HuH-7.5 (cell line): ENCODE measurements around the gene HOXD10.

Source experiments
- DNase-seq: peaks from one replicate; pipeline ENCODE4 v3.0.0; 2011; ENCODE audit warnings: low spot score

Gene HOXD10

DNA sequence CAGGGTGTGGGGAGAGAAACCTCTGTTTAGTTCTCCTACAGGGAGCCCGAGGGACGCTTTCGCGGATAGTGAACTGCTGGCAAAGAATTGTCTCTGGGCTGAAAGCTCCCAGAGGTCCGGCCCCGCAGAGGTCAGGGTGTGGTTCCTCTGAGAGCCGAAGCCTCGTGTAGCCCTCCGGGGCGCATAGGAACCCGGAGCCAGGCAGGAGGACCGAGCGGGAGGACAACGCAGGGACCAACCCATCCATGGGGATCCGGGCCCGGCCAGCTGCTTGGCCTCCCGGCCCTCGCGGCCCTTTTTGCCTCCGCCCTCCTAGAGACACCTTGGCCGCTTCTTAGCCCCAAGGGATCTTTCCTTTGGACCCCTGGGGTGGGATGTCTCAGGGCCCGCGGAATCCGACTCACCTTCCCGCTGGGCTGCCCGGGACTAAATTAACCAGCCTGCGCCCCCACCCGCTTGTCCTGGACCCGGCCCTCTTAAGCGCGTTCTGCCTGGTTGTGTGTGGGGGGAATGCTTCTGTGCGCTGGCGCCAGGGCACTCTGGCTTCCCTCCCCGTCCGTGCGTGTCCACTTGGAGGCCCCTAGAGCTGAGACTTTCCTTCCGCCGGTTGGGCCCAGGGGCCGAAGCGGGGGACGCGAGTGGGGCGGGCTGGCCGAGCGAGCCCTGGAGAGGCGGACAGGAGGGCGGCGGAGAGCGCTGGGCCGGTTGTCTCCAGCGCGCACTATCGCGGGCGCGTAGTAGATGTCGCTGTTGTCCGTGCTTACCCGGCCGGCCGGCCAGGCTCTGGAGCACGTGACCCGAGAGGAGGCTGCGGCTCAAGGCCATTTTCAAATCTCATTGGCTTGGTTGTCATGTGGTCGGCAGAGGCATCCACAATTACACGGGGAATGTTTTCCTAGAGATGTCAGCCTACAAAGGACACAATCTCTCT lies at the start of gene HOXD10:
Gene HOXD10 (plus strand): TSS at position 896 of the 931 bp plus-strand sequence. CDS start 56 bp downstream, outside the sequence.
- peak; percentile 94 for DNase-seq

DNA sequence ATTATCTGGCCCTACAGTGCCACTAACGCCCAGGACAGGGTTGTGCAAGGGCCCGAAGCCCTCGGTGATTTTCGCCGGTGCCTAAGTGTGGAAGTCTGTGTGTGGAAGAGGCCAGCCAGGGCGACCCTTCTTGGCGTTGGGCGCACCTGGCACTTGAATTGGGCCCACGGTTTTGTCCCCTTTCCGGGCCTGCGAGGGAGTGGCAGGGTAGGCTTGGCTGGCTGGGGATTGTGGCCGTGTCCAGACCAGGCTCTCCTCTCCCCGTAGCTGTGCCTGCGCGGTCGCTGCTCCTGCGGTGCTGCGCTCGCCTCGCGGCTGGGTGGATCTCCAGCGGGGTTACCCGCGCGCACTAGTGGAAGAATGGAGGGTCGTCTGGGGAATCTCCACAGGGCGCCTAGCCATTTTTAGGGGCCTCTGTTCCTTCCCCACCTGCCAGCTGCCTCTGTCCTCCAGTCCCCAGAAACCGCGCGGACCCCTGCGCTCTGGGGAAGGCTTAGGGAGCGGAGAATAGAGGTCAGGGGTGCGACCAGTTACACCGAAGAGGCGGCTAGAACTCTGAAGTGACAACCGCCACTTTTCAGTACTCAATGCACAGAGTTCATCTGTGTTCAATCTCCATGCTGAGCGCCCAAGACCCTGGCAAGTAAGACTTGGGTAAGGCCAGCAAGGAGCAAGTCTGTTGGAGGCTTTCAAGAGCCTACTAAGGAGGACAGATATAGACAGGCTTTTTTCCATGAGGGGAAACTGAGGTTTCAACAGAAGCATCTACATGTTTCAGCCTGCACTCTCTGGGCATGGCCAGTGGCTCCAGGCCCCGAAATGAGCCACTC lies 48.8 kb upstream of the HOXD10 start:
- DNase-seq, result no peak

DNA sequence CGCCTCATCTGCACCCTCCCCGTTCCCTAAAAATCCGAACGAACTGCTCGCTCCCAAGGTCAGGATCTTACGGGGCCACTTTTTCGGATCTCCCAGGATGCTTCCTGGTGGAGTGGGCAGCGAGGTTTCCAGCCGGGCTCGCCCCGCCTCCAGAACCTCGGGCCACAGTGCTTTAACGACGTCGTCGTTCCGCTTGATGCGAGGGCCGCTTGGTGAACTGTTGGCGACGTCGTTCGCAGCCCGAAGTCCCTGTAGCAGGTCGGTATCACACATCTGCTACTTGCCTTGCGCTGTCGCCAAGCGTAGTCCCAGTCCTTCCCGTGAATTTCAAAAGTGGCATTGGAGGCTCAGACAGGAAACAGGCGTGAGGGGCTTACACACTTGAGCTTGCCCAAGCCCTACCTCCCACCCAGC lies 48.2 kb upstream of the HOXD10 start:
- no peak for DNase-seq

DNA sequence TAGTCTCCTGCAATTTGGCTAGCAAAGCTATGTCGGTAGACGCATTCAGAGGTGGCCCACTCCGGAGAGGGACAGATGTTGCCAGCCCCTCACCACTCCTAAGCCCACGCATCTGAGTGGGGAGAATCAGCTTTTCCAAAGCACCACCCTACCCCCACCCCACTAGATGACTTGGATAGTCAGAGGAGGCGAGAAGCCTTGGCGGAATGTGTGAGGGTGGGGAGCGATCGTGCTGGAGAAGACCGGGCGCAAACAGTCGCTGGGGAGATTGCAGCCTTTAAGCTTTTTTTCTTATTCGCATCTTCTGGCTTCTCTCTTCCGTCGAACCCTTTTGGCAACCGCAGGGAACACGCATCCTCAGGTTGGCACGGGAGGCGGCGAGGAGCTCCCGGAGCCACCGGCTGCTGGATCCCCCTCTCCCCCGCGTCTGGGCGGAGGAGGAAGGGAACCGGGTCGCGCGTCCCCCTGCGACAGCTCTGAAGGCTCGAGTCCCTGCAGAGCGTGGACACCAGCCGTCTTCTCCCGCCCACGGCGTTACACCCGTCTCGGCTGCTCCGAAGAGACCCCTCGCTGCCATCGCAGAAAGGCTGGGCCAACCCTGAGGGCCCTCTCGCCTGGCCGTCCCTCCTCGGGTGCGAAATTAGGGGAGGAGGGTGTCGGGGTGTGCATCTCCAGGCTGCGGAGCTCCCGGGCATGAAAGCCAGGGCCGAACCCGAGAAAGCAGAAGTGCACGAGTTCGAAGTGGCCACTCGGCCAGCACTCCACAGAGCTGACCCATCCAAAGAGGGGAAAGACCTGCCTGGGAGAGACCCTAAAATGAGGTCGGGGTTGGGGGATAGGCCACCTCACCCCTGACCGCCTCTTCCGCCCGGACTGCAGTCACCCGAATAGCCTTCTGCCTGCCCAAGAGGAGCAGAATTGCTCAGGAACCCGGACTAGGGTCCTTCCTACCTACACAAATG lies 45.0 kb upstream of the HOXD10 start:
- DNase-seq, result no peak

DNA sequence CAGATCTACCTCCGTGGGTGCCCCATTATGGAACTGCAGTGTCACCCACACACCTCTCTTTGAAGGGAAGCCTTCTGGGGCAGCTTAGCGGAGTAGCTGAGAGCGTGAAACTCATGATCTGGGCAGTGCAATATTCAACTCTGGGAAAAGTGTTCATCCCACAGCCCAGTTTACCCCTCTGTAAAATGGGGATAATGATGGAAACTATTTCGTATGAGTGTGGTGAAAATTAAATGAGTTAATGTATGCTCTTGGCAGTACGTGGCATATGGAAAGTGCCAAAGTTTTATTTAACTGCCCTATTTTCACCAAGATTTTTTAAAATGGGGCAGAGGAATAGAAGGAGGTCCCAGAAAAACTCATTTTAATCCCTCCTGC lies 44.3 kb upstream of the HOXD10 start:
- no peak for DNase-seq

DNA sequence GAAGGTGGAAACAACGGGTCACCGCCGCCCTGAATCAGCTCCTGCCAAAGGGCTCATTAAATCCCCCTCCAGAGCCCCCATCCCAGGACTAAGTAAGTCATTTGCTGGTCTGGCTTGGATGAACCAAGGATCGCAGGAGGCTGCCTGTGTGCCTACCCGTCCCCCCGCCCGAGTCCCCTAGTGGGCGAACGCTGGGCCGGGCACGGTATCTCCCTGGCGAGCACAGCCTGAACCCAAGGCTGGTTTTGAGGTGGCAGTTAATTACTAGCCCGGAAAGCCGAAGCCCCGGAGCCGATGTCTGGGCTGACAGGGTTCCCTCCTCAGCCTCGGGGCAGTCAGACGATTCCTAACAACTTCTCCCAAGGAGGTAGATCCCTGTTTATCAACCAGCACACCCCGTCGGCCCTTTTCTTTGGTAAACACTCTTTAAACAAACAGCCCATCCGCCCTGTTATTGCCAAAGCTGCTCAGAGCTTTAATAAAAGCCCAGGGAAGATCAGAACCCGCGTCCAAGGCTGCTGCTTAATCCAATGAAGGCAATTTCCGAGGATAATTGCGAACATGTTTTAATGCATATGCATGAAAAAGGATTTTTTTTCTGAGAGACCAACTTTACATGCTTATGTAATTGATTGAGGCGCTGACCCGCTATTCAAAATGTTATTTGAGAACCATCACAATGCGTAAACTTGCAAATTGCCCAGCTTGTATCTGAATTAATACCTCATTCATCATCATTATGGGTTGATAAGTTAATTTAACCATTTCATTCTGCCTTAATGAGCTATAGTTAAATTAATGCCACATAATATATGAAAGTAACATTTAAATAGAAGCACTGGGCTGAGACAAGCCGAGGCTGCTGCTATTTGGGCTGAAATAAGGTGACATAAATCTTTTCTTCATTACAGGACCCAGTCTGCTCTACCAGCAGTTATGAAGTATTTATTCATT lies 43.4 kb upstream of the HOXD10 start:
- DNase-seq, result no peak

DNA sequence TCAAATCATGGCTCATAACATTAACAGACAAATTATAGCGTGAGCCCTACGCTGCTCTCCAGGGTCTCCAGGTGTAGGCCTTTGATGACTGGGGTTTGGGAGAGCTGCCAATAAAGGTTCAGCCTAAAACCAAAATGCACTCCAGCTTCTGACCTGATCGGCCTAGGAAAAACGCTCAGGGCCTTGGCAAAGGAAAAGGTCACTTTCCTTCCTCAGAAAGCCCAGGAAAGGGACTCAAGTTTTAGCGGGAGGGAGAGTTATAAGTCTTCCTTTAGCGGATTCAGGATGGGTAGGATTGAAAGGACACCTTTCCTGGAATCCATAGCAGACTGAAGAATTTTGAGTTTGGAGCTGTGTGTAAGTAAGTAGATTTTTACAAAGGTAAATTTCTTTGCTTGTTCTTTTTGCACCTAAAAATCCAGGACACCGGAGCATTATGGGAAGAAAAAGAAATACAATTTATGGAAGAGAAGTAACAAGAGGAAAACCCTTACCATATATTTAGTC lies 41.6 kb upstream of the HOXD10 start:
- DNase-seq, result no peak

DNA sequence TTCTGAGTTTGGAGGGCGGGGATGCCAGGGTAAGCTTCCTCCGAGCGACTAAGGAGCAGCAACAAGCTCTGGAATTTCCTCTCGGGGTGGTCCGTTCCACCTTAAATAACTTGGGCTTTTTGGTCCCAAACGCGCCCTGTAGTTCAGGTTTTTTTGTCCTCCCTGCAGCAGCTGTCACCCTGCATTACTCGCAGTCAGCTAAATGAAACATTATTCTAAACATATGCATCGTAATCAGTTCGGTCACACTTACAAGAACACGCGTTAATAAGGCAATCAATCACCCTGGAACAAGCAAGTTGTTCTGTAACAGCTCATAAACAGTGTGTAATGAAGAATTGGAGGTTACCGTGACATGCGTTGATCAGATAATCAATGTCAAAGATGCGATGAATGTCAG lies 41.1 kb upstream of the HOXD10 start:
- DNase-seq, result no peak

DNA sequence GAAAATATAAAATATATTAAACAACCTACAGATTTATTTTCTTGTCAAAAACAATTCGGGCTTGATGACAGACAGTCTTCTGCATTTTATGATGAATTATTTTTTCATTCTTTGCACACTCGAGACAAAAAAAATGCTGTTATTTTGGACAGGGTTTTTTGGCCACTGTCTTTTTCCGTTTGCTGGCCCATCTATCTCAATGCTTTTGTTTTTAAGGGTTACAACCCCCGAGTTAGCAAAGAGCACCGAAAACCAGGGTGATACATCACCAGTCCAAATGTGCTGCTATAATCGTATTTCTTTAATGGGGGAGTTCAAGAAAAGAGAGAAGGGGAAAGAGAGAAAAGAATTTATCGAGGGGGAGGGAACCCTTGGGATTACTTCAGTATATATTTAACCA lies 40.5 kb upstream of the HOXD10 start:
- no peak for DNase-seq

DNA sequence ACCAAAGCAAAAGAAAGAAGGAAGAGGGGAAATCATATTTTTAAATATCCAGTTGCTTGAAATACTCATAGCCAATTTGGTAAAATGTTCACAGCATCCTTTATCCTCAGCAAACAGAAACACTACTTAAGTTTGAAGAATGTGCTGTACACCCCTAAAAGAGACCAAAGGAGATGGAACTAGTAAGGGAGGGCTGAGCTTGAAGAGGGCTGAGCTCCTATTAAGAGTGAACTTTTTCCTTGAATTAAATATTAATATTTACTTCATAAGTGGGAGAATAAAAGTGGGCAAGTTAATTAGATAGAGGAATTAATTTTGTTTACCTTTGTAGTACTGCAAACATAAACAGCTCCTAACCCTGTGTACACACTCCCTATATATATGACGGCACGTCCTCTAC lies 39.8 kb upstream of the HOXD10 start:
- DNase-seq, result no peak

DNA sequence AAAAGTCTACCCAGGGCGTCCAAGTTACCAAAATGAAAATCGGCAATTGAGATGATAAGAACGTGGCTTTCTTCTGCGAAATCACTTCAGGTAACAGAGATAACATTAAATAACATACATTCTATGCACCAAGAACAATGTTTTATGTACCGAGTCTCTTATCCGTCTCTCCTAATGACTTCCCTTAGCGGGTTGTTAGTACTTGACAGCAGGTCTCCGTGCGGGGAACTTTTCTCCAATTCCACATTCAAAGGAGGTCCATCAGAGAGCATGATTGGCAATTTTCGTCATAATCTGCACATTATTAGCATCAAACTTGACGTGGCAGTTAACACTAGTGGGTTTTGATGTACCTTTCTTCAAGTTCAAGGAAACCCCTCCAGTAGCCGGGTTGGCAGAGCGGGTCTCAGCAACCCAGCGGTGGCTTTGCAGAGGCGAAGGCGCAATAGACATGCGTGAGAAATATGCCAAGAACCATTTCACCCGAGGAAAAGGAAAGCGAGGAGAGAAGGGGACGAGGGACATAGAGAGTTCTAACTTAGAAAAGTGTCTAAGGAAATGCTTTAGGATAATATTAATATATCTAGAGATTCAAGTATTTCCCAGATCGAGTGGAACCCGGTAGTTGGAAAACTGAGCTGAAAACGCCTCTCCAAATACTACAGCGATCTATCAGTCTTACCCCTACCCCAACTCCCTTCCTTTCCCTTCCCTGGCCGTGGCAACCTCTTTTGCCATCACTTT lies 37.9 kb upstream of the HOXD10 start:
- no peak for DNase-seq

DNA sequence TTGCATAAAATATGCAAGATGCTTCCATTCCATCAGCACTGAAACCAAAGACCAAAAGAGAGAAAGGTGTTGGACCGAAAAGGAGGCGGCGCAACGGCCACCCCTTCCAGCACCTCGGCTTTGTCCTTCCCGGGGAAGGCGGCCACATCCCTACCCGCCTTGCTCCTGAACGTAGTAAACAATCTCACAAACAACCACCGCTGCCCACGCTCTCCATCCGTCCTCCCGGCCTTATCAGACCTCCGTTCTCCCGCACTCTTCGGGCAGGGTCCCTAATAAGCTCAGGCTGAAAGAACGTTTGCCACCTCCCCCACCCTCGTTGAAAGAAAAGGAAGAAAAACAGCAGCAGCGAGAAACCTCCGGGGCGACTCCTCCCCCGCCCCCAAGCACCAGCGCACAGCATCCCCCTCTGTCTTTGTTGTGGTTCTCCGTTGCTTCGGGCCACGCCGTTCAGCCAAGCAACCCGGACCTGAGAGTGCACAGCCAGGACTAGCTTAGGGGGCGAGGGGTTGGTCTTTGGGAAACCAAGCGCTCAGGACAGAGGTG lies 37.2 kb upstream of the HOXD10 start:
- DNase-seq, result no peak

DNA sequence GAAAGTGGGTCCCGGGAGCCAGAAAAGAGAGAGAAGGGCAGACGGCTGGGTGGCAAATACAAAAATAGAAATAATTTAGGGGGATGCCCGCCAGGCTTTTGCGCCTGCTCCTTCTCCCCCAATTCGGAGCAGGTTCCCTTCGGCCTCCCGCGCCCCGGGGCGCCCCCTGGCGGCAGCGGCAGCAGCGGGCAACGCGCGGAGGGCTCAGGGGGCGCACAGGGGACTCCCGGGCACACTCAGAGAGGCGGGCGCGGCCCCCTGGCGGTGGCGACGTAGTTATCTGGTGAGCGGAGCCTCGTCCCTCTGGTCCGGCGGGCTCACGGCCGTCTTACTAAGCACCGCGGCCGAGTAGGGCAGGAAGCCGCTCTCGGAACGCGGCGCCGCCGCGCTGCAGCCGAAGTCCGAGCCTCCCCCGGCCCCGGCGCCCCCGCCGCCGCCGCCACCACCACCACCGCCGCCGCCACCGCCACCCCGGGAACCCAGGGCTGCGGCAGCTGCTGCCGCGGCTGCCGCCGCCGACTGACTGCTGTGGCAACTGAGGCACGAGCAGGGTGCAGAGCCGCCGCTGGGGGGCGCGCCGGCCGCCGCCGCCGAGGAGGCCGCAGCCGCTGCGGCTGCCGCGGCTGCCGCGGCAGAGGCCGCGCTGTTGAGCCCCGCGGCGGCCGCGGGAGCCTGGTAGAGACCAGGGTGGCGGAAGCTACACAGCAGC lies 36.6 kb upstream of the HOXD10 start:
- peak; percentile 86 for DNase-seq

DNA sequence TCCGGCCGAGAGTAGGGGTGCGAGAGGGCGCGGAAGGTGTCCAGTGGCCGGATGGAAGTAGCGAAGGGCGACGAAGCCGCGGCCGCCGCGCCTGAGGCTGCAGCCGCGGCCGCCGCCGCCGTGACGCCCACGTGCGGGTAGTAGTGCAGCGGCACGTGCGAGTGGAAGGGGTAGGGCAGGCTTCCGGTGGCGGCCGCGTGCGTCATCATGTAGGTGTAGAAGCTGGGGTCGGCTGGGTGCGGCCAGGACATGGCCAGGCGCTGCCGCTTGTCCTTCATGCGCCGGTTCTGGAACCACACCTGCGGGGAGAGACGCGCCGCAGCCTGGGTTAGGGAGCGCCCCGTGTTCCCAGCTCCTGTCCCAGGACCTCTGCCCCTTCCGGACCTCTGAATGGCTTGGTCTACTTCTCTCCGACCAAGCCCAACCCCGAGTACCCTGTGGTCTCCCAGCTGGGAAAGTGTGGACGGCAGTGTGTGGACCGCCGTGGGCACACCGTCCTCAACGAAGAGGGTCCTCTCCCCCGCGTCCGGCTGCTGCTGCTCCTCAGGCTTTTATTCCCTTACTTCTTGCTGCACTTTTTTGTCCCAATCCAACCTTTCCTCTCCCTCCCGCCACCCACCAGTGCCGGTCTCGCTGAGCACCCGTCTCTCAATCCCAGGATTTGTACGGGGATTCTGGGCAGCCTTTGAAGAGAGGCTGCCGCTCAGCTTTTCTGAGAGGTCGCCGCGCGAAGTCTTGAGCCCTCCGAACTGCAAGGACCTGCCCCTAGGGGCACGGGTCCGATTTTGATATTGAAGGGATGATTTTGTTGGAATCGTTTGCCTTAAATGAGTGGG lies 35.8 kb upstream of the HOXD10 start:
- no peak for DNase-seq

DNA sequence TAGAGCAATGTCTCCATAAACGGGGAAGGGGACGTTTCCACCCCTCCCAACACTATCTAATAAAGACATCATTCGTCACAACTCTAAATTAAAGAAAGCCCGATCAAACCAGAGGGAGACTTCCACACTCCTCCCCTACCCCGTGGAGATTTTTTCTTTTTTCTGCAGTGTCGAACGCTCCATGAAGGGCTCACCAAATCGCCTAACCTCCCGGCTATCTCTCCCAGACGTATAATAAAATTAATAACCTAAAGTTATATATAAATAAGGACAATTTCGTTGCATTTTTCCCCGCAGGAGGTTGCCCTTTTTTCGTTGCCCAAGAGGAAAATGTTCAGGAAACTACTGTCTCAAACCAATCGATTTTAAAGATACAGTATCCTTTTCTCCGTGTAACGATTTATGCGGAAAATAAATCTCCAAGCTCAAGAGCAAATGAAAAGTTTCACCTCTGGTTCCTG lies 35.2 kb upstream of the HOXD10 start:
- DNase-seq, result no peak

DNA sequence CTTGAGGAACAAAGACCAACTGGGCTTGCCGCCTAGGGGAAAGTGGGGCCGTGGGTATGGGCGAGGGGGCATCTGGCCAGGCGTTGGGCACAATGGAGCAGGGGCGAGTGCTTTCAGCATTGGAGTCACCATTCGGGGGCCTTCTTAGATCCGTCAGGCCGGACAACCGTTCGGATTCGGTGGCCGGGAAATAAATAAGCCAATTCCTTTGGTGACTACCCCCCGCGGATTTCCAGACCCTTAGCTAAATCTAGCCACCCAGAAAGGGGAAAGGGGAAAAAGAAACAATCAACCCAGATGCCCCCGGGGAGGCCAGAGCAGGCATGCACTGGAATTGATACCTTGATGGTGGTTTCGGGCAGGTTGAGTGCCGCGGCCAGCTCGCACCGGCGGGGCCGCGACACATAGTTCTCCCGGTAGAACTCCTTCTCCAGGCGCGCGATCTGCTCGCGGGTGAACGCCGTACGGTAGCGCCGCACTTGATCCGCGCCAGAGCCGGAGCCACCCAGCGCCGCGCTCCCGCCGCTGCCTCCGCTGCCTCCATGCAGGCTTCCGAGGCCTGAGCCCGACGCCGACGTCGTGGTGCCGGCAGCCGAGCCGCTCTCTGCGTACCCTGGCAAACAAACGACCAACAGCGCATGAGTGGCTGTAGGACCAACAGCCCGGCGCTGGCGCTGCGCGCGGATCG lies 34.6 kb upstream of the HOXD10 start:
- no peak for DNase-seq

DNA sequence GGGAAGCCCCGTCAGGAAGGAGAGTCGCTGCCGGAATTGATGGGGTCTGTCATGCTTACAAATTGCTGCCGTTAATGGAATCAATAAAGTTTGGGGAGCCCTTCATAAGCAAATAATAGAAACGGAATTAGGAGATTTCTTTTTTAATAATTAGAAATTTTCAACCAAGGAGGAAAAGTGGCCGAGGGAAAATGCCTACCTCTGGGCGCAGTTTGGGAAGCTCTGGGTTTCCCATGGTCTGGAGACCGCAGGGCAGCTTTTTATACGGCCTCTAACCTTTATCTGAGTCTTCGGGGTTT lies 34.1 kb upstream of the HOXD10 start:
- no peak for DNase-seq
